ENCODE measurements around the gene SSPN.

Gene SSPN

DNA sequence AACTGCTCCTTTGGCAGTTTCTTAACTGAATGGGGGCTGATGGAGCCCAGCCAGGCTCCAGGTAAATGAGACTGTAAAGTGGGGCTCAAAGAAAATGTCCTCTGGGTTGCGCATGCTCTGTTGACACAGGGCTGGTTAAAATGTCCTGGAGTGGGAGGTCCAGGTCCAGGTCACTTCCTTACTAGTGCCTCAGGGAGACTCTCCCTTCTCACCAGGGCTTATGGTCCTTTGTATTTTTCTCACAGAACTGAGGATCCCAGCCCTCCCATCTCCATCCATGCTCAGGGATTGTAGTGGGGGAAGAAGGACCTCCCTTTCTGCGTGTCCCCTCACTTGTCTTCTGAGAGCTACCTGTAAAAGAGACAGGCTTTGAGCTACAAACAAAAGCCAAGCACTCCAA is 77.5 kb downstream of the SSPN start:
- ChIA-PET POLR2A (ENCODE audit: low non-redundant PET) (no interaction called here), CTCF (interaction anchor here (0.6 kb wide), 1 partner anchor 77 kb away, joined by 3 read pairs; the partner anchor contains the start of gene SSPN)
- TF ChIP-seq, protein P1, sequence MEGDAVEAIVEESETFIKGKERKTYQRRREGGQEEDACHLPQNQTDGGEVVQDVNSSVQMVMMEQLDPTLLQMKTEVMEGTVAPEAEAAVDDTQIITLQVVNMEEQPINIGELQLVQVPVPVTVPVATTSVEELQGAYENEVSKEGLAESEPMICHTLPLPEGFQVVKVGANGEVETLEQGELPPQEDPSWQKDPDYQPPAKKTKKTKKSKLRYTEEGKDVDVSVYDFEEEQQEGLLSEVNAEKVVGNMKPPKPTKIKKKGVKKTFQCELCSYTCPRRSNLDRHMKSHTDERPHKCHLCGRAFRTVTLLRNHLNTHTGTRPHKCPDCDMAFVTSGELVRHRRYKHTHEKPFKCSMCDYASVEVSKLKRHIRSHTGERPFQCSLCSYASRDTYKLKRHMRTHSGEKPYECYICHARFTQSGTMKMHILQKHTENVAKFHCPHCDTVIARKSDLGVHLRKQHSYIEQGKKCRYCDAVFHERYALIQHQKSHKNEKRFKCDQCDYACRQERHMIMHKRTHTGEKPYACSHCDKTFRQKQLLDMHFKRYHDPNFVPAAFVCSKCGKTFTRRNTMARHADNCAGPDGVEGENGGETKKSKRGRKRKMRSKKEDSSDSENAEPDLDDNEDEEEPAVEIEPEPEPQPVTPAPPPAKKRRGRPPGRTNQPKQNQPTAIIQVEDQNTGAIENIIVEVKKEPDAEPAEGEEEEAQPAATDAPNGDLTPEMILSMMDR (conservative IDR thresholded peaks at IDR 0.05; ENCODE audit: low read depth), result no peak
- no peak overlapping the region for H3K27ac ChIP-seq
- no peak for DNase-seq (ENCODE audit: low spot score)

DNA sequence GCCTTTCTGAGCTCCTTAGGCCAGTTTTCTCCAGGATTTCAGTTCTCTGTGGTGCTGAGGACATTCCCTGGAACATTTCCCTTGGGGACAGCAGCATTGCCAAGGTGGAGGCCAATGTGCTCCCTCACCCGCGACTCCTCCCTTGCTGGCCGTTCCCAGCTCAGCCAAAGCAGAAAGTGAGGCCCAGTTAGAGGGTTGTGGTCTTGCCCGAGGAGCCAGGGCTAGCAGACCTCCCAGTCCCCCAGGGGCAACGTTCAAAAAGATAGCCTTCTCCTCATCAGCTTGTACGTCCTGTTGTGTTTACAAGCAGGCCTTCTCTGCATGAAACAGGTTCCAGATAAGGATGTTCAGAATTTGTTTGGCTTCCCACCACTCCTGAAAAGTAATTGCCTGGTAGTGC is 78.4 kb downstream of the SSPN start:
- ChIA-PET POLR2A (ENCODE audit: low non-redundant PET) (no interaction called here), CTCF (interaction anchor here (0.7 kb wide), 1 partner anchor 51 kb away, joined by 3 read pairs; no protein-coding TSS in a partner anchor)
- no peak overlapping the region for H3K27ac ChIP-seq
- TF ChIP-seq, protein P1 (conservative IDR thresholded peaks at IDR 0.05; ENCODE audit: low read depth), result no peak
- DNase-seq (ENCODE audit: low spot score), result no peak

DNA sequence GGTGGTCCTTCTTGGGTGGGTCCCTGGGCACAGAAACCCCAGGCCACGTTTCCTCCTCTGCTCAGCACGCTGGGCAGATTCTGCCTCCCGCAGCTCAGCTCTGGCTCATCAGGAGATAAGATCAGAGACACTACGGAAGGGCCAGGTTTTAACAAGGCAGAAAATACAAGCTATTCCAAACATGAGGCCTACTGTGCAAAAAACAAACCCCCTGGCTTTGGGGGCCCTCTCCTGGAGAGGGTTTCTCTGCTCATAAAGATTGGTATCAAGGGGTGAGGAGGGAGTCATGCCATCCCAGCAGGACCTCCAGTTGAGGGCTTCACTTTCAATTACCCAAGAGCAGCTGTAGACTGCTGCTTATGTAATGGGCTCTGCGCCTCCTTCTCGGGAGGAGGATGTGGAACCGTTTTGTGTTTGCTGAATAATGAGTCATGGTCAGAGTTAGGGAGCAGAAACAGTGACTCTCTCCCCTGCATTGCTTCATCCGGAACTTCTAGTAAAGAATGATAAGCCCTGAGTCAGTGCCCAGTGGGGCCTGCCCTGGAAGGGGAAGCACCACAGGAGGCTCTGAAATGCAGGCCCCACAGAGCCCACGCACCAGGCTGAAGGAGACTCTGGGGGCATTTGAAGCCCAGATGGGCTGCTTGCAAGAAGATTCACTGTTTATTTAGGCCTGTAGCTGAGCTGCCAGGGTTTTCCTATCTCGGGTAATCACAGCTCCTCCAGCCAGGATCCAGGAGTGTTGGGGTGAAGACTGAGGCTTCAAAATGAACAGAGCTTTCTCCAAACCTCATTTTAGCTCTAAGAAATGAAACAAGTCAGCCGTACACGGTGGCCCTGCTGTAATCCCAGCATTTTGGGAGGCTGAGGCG is 79.3 kb downstream of the SSPN start:
- CTCF ChIA-PET, result no interaction called here
- TF ChIP-seq, protein P1 (conservative IDR thresholded peaks at IDR 0.05; ENCODE audit: low read depth), result no peak
- POLR2A ChIA-PET (ENCODE audit: low non-redundant PET), result interaction anchor here (0.8 kb wide), 1 partner anchor 152 kb away, joined by 4 read pairs; no protein-coding TSS in a partner anchor
- DNase-seq (ENCODE audit: low spot score), result peak; percentile 91
- H3K27ac ChIP-seq, result peak overlapping the region; percentile 79

DNA sequence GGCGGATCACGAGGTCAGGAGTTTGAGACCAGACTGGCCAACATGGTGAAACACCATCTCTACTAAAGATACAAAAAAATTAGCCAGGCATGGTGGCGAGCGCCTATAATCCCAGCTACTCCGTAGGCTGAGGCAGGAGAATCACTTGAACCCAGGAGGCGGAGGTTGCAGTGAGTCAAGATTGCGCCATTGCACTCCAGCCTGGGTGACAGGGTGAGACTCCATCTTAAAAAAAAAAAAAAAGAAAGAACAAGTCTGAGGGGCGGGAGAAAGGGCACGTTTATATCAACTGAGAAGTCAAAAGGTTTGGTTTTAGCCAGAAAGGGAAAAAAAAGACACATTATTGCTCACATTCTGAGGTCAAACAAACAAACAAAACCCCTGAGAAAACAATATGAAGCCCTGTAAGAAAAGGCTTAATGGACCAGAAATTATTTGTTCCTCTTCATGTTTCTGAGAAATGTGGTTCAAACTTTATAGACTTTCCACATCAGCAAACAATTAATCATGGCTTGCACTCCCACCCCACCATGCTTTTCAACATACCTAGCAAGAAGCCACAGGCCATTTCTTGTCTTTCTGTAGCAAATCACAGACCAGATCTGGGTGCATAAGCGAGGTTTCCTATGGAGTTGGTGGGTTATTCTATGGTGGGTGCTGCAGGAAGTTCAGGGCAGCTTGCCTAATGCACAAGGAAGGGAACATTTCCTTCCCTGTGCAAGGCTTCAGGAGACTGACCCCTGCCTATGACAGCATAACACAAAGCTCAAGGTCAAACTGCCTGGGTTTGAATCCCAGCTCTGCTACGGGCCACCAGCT is 80.1 kb downstream of the SSPN start:
- ChIA-PET POLR2A (ENCODE audit: low non-redundant PET) (interaction anchor here (0.8 kb wide), 1 partner anchor 153 kb away, joined by 4 read pairs; no protein-coding TSS in a partner anchor), CTCF (no interaction called here)
- TF ChIP-seq, protein P1 (conservative IDR thresholded peaks at IDR 0.05; ENCODE audit: low read depth), result no peak
- DNase-seq (ENCODE audit: low spot score), result no peak
- H3K27ac ChIP-seq, result peak overlapping the region; percentile 79

DNA sequence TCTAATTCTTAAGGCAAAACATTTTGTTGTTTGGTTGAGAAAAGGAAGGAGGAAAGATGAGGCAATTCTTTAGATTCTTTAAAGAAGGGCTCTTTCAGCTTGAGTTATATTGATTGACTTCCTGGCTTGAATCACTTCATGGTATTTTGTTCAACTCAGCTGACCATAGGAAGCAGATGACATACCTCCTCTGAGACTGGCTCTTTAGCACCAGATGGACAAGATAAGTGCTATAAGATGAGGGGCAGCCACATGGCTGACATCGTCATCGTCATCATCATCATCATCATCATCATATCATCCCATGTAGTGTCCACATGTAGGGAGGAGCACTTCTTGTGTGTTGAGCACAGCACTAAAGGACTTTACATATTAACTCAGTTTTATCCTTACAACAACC is 81.3 kb downstream of the SSPN start:
- TF ChIP-seq, protein P1 (conservative IDR thresholded peaks at IDR 0.05; ENCODE audit: low read depth), result no peak
- H3K27ac ChIP-seq, result no peak overlapping the region
- POLR2A ChIA-PET (ENCODE audit: low non-redundant PET), result no interaction called here
- CTCF ChIA-PET, result interaction anchor here (0.7 kb wide), 1 partner anchor 261 kb away, joined by 3 read pairs; no protein-coding TSS in a partner anchor
- no peak for DNase-seq (ENCODE audit: low spot score)

DNA sequence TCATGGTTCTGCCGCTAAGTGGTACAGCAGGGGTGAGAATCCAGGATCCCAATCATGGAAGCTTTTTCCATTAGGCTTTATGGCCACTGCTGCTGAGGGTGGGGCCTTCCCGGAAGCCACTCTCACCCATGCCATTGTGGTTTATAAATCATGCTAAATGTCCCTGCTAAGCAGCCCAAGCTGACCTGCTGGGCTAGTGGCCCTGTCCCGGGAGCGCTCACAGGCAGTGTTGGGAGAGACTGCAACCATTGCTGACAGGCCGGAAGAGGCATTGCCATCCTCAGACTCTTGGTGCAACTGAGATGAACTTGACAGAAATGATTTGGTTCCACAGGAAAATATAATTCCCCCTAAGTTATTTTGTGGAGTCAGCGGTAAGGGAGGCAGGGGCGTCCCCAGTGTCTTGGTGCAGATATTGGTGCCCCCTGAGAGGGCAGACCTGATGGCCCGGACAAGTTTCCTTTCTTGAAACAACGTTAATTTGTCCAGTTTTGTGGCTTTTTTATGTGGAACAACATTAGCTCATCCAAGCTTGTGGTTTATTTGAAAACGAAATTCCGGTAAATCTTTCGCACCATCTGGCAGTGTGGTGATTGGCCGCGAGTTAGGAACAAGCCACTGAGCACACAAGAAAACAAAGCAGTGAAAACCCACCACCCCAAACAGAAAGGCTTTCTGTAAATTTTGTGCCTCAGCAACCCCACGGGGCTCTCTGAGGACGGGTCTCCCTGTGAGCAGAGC is 82.3 kb downstream of the SSPN start:
- TF ChIP-seq, protein P1 (conservative IDR thresholded peaks at IDR 0.05; ENCODE audit: low read depth), result no peak
- ChIA-PET CTCF (interaction anchor here (0.7 kb wide), 1 partner anchor 262 kb away, joined by 3 read pairs; no protein-coding TSS in a partner anchor), POLR2A (ENCODE audit: low non-redundant PET) (no interaction called here)
- no peak overlapping the region for H3K27ac ChIP-seq
- DNase-seq (ENCODE audit: low spot score), result no peak

Measured in RWPE1 (cell line).